Measurements from ENCODE around the gene PRR13. TPM values are rescaled to one million over a fixed set of nuclear protein-coding genes. Genes with fewer than 3 reads are reported as not detected.
A peak's percentile ranks its signal among the peaks of the same experiment; 100 is the strongest.

PRR13 gene
- total and polyA plus RNA-seq, 2 of the 8 experiments (the other 6 are each of a cell fraction or from before 2014, with no cell fraction given) = 82.9 to 185 TPM

GRCh38 chr12:53492188-53492587, 50.7 kb downstream of the PRR13 start:
- Histone ChIP-seq H4K5ac (ENCODE audit: insufficient read length, low read depth, low read length) (peak overlapping the region; percentile 23), H3K27ac (ENCODE audit: low read depth, low read length) (peak overlapping the region; percentile 63; the same call in 1 of the 2 replicates), H2BK15ac (ENCODE audit: low read length) (peak overlapping the region; percentile 90; the same call in 1 of the 2 replicates), H3K79me2 (ENCODE audit: control insufficient read depth in 1 of 2, insufficient read depth in 2 of 2, low read length in 2 of 2) (peaks cover 0 to 6% of the 10 kb centered on the region in 2 experiments; a peak in 2 of 4 replicates), H2BK120ac (replicated peaks; ENCODE audit: low read depth, low read length) (peak overlapping the region; percentile 88), H2BK12ac (ENCODE audit: low read depth, low read length) (peak overlapping the region; percentile 39; the same call in 1 of the 2 replicates), H3K56ac (replicated peaks; ENCODE audit: insufficient read length, low read depth, low read length) (no peak overlapping the region), H3K23ac (ENCODE audit: insufficient read length) (no peak overlapping the region), H2AFZ (ENCODE audit: low read length) (no peak overlapping the region), H4K20me1 (replicated peaks in 1 of 2; ENCODE audit: control insufficient read depth in 1 of 2, insufficient read depth in 2 of 2, low read length in 2 of 2) (peaks cover 0 to 10% of the 10 kb centered on the region in 2 experiments), H3K14ac (ENCODE audit: insufficient read length) (no peak overlapping the region), H3K27me3 (replicated peaks in 1 of 4; ENCODE audit: control insufficient read depth in 3 of 4, extremely low read depth in 1 of 4, insufficient read depth in 3 of 4, low read length in 3 of 4) (no peaks in the 10 kb centered on the region), H3K79me1 (ENCODE audit: low read depth, low read length) (peaks cover 2% of the 10 kb centered on the region; the same call in 1 of the 2 replicates), H3K4me2 (ENCODE audit: insufficient read depth in 1 of 2, low read depth in 2 of 2, low read length in 2 of 2) (peak overlapping the region; percentile 87 to 96), H3K4me3 (ENCODE audit: extremely low read depth in 1 of 4, insufficient read depth in 2 of 4, low read depth in 3 of 4, low read length in 4 of 4) (peak overlapping the region; percentile 27 to 65 (median 44); a peak in 7 of 8 replicates), H3K9me3 (ENCODE audit: insufficient read depth in 2 of 2, low read depth in 1 of 2, low read length in 1 of 2) (no peaks in the 10 kb centered on the region), H3K23me2 (ENCODE audit: low read depth, low read length) (peaks cover 13% of the 10 kb centered on the region), H2BK20ac (ENCODE audit: low read length) (peak overlapping the region; percentile 89; the same call in 1 of the 2 replicates), H2AK5ac (ENCODE audit: low read depth, low read length) (peak overlapping the region; percentile 53; the same call in 1 of the 2 replicates), H3K4ac (replicated peaks; ENCODE audit: insufficient read length, low read depth, low read length) (peak overlapping the region; percentile 87), H3K4me1 (replicated peaks in 1 of 4; ENCODE audit: control insufficient read depth in 3 of 4, insufficient read depth in 4 of 4, low read length in 3 of 4) (peaks cover 7 to 29% (median 9%) of the 10 kb centered on the region in 4 experiments), H2BK5ac (ENCODE audit: low read depth, low read length) (peak overlapping the region; percentile 91; the same call in 1 of the 2 replicates), H3K9ac (replicated peaks in 1 of 4; ENCODE audit: extremely low read depth in 1 of 4, low read depth in 3 of 4, low read length in 3 of 4) (peak overlapping the region in 2 of 4 experiments; percentile 45 to 73; a peak in 3 of 7 replicates), H3K18ac (ENCODE audit: extremely low read depth, low read length) (peak overlapping the region; percentile 94; the same call in 1 of the 2 replicates), H4K8ac (ENCODE audit: extremely low read depth, insufficient read depth, low read length) (no peak overlapping the region; the same call in 1 of the 2 replicates), H4K91ac (replicated peaks; ENCODE audit: insufficient read length, low read length) (peak overlapping the region; percentile 34), H3K36me3 (ENCODE audit: control insufficient read depth in 2 of 4, insufficient read depth in 4 of 4, low read length in 3 of 4) (no peaks in the 10 kb centered on the region)
- FAIRE-seq = no peak
- peak in 1 of 2 experiments; percentile 52 for DNase-seq (ENCODE audit: low read depth in 1 of 2, low spot score in 2 of 2)
- POLR2A ChIA-PET (ENCODE audit: partially characterized antibody) = interaction anchor here (0.6 to 67.0 kb wide), 4 partner anchors 2 to 163 kb away, joined by 3 to 3397 read pairs (median 1700); partner anchors contain the start of genes MAP3K12, NPFF, PCBP2 and PRR13
- 32% methylated on average over 20 of the region's 20 CpGs; no CpG with 5 or more reads in 1 of the 2 experiments for WGBS, 2 experiments (ENCODE audit: extremely low coverage in 1 of 2, insufficient coverage in 1 of 2, insufficient read length in 1 of 2, insufficient replicate concordance in 2 of 2, low coverage in 1 of 2, low lambda C conversion rate in 2 of 2, missing lambda C conversion rate in 1 of 2)
- TF ChIP-seq NRF1 (IDR thresholded peaks at IDR 0.05; ENCODE audit: low read depth, low read length) (peak; percentile 44), NANOG (IDR thresholded peaks at IDR 0.05; ENCODE audit: insufficient read depth, low read depth, low read length, poor library complexity, severe bottlenecking) (no peak), BCL11A (IDR thresholded peaks at IDR 0.05; ENCODE audit: low read depth in 2 of 2, low read length in 2 of 2) (no peak), KDM4A (IDR thresholded peaks at IDR 0.05; ENCODE audit: low read depth, low read length, severe bottlenecking) (peak; percentile 23), ATF3 (IDR thresholded peaks at IDR 0.05; ENCODE audit: insufficient read depth, low read depth, low read length) (no peak), ATF2 (IDR thresholded peaks at IDR 0.05; ENCODE audit: low read length) (0 out of 2 replicates have a peak, but pooled peaks have one; percentile 38)
- CTCF ChIA-PET (ENCODE audit: partially characterized antibody) = interaction anchor here (0.5 to 6.7 kb wide), 11 partner anchors 9 to 684 kb away, joined by 3 to 51 read pairs (median 4); partner anchors contain the start of genes AAAS, NPFF and TARBP2
